Measurements from ENCODE around the gene NWD2. TPM values are rescaled to one million over a fixed set of nuclear protein-coding genes. Genes with fewer than 3 reads are reported as not detected.

NWD2 gene
- total RNA-seq, 1 experiment from 2014 or later, result not detected

DNA sequence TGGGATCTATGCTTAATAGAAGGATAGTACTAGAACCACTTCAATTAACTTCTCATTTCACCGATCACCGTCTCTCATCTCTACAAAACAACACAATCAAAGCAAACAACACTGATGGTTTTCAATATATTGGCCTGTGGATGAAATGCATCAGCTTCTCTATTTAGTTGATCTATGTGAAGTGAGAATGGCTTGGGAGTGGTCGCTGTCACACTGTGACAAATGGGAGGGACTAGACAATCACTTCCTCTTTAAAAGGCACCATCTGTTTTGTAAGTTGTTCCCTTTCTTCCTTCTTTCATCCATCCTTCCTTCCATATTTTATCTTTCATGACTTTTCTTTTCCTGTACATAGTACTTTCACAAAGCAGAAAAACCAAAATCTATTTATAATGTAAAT, 23.9 kb upstream of the NWD2 start:
- Histone ChIP-seq H4K91ac (ENCODE audit: insufficient read length, low read depth, low read length) (no peak overlapping the region), H3K4ac (ENCODE audit: low read depth, low read length) (no peak overlapping the region), H3K14ac (ENCODE audit: insufficient read depth, low read length) (no peak overlapping the region), H3K9ac (ENCODE audit: extremely low read depth, insufficient read length, low read length) (no peak overlapping the region), H4K8ac (replicated peaks; ENCODE audit: insufficient read length, low read depth, low read length) (no peak overlapping the region), H3K4me2 (ENCODE audit: insufficient read depth, insufficient read length, low read length) (no peak overlapping the region), H3K9me3 (ENCODE audit: control insufficient read depth, low read depth, low read length) (no peaks in the 10 kb centered on the region), H3K79me1 (ENCODE audit: insufficient read depth, low read depth, low read length, poor library complexity, severe bottlenecking) (no peaks in the 10 kb centered on the region), H3K79me2 (ENCODE audit: insufficient read depth, low read length) (no peaks in the 10 kb centered on the region), H2BK5ac (ENCODE audit: insufficient read length, low read length) (no peak overlapping the region), H2AFZ (ENCODE audit: low read length) (no peak overlapping the region), H3K18ac (ENCODE audit: insufficient read length, low read depth, low read length) (no peak overlapping the region), H2BK20ac (ENCODE audit: low read depth, low read length, poor library complexity, severe bottlenecking) (no peak overlapping the region), H3T11ph (ENCODE audit: low read length) (no peak overlapping the region), H3K23ac (ENCODE audit: insufficient read length, low read depth, low read length) (no peak overlapping the region), H3K4me1 (ENCODE audit: insufficient read depth, low read length) (no peaks in the 10 kb centered on the region), H3K23me2 (ENCODE audit: insufficient read length, low read depth, low read length, poor library complexity, severe bottlenecking) (no peaks in the 10 kb centered on the region), H4K20me1 (ENCODE audit: control insufficient read depth, insufficient read depth, insufficient read length) (no peaks in the 10 kb centered on the region), H2BK12ac (ENCODE audit: insufficient read length, low read depth, low read length) (no peak overlapping the region), H2BK120ac (ENCODE audit: low read depth, low read length, poor library complexity, severe bottlenecking) (no peak overlapping the region), H2BK15ac (ENCODE audit: low read depth, low read length) (no peak overlapping the region), H3K27me3 (ENCODE audit: insufficient read depth, low read length) (no peaks in the 10 kb centered on the region), H2AK5ac (ENCODE audit: insufficient read length, low read length) (no peak overlapping the region), H3K27ac (ENCODE audit: insufficient read length, low read depth, low read length) (no peak overlapping the region), H4K5ac (ENCODE audit: insufficient read length, low read depth, low read length) (no peak overlapping the region), H3K56ac (ENCODE audit: insufficient read length, low read depth, low read length) (no peak overlapping the region)
- no peaks in the 10 kb centered on the region for H3K9me3 Mint-ChIP-seq
- WGBS (ENCODE audit: extremely low coverage, insufficient read length, low lambda C conversion rate), result no CpG with 5 or more reads among the region's 3 CpGs
- H3K27ac Mint-ChIP-seq, result no peak overlapping the region
- H3K4me3 Mint-ChIP-seq, result no peak overlapping the region
- peaks cover 3% of the 10 kb centered on the region for H3K27me3 Mint-ChIP-seq (ENCODE audit: low read depth)
- H3K4me1 Mint-ChIP-seq, result no peaks in the 10 kb centered on the region
- no peak for DNase-seq
- no peaks in the 10 kb centered on the region for H3K36me3 Mint-ChIP-seq (ENCODE audit: insufficient read depth in 1 of 3, low read depth in 3 of 3)
- TF ChIP-seq, protein P1, sequence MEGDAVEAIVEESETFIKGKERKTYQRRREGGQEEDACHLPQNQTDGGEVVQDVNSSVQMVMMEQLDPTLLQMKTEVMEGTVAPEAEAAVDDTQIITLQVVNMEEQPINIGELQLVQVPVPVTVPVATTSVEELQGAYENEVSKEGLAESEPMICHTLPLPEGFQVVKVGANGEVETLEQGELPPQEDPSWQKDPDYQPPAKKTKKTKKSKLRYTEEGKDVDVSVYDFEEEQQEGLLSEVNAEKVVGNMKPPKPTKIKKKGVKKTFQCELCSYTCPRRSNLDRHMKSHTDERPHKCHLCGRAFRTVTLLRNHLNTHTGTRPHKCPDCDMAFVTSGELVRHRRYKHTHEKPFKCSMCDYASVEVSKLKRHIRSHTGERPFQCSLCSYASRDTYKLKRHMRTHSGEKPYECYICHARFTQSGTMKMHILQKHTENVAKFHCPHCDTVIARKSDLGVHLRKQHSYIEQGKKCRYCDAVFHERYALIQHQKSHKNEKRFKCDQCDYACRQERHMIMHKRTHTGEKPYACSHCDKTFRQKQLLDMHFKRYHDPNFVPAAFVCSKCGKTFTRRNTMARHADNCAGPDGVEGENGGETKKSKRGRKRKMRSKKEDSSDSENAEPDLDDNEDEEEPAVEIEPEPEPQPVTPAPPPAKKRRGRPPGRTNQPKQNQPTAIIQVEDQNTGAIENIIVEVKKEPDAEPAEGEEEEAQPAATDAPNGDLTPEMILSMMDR (conservative IDR thresholded peaks at IDR 0.05), result no peak

Measured in H9 (cell line).